ENCODE measurements around the gene QRFP. TPM values are rescaled to one million over a fixed set of nuclear protein-coding genes. Genes with fewer than 3 reads are reported as not detected.
"Not testable (repeated sequence)": the region's sequence is repeated elsewhere in the genome, so short reads cannot be mapped to it uniquely, and the experiment has no call there.

Gene QRFP
- polyA plus RNA-seq, 1 donor, result 0.36 TPM

GRCh38 chr9:130857864-130858738 lies 38.5 kb downstream of the QRFP start:
- Histone ChIP-seq H3K36me3 (ENCODE audit: control insufficient read depth, insufficient read depth, low read length) (peaks cover 69% of the 10 kb centered on the region), H3K9me3 (ENCODE audit: control insufficient read depth, low read depth, low read length) (no peaks in the 10 kb centered on the region), H3K27me3 (ENCODE audit: control insufficient read depth, insufficient read depth, low read length) (no peaks in the 10 kb centered on the region), H3K4me3 (ENCODE audit: low read length) (no peak overlapping the region), H3K27ac (ENCODE audit: low read length) (no peak overlapping the region), H3K4me1 (ENCODE audit: control insufficient read depth, insufficient read depth, low read length) (peaks cover 21% of the 10 kb centered on the region)
- WGBS (ENCODE audit: insufficient coverage, low lambda C conversion rate), result no CpG with 5 or more reads among the region's 22 CpGs
- DNase-seq, result no peak

- 93% methylated on average over 2 of the region's 8 CpGs for WGBS (ENCODE audit: insufficient coverage, low lambda C conversion rate)
- no peak overlapping the region for H3K4me3 ChIP-seq (ENCODE audit: low read length)
- no peak for DNase-seq
- no peaks in the 10 kb centered on the region for H3K27me3 ChIP-seq (ENCODE audit: control insufficient read depth, insufficient read depth, low read length)
- peaks cover 12% of the 10 kb centered on the region for H3K4me1 ChIP-seq (ENCODE audit: control insufficient read depth, insufficient read depth, low read length)
- H3K36me3 ChIP-seq (ENCODE audit: control insufficient read depth, insufficient read depth, low read length), result peaks cover 54% of the 10 kb centered on the region
- no peak overlapping the region for H3K27ac ChIP-seq (ENCODE audit: low read length)
- no peaks in the 10 kb centered on the region for H3K9me3 ChIP-seq (ENCODE audit: control insufficient read depth, low read depth, low read length)
These were observed 40.1 kb downstream of the QRFP start for GRCh38 chr9:130856474-130856873.

GRCh38 chr9:130854835-130855234 lies 41.8 kb downstream of the QRFP start:
- no peak overlapping the region for H3K4me3 ChIP-seq (ENCODE audit: low read length)
- peaks cover 41% of the 10 kb centered on the region for H3K36me3 ChIP-seq (ENCODE audit: control insufficient read depth, insufficient read depth, low read length)
- H3K4me1 ChIP-seq (ENCODE audit: control insufficient read depth, insufficient read depth, low read length), result no peaks in the 10 kb centered on the region
- no peak for DNase-seq
- H3K9me3 ChIP-seq (ENCODE audit: control insufficient read depth, low read depth, low read length), result no peaks in the 10 kb centered on the region
- H3K27me3 ChIP-seq (ENCODE audit: control insufficient read depth, insufficient read depth, low read length), result no peaks in the 10 kb centered on the region
- H3K27ac ChIP-seq (ENCODE audit: low read length), result no peak overlapping the region
- WGBS (ENCODE audit: insufficient coverage, low lambda C conversion rate), result no CpG with 5 or more reads among the region's 9 CpGs

GRCh38 chr9:130854092-130854491 lies 42.5 kb downstream of the QRFP start:
- no peak overlapping the region for H3K27ac ChIP-seq (ENCODE audit: low read length)
- no peaks in the 10 kb centered on the region for H3K27me3 ChIP-seq (ENCODE audit: control insufficient read depth, insufficient read depth, low read length)
- WGBS (ENCODE audit: insufficient coverage, low lambda C conversion rate), result 80% methylated on average over 1 of the region's 8 CpGs
- no peak for DNase-seq
- H3K4me3 ChIP-seq (ENCODE audit: low read length), result no peak overlapping the region
- H3K36me3 ChIP-seq (ENCODE audit: control insufficient read depth, insufficient read depth, low read length), result peaks cover 40% of the 10 kb centered on the region
- H3K4me1 ChIP-seq (ENCODE audit: control insufficient read depth, insufficient read depth, low read length), result no peaks in the 10 kb centered on the region
- no peaks in the 10 kb centered on the region for H3K9me3 ChIP-seq (ENCODE audit: control insufficient read depth, low read depth, low read length)

GRCh38 chr9:130852801-130853200 lies 43.8 kb downstream of the QRFP start:
- H3K27me3 ChIP-seq (ENCODE audit: control insufficient read depth, insufficient read depth, low read length), result no peaks in the 10 kb centered on the region
- peaks cover 28% of the 10 kb centered on the region for H3K36me3 ChIP-seq (ENCODE audit: control insufficient read depth, insufficient read depth, low read length)
- no peaks in the 10 kb centered on the region for H3K9me3 ChIP-seq (ENCODE audit: control insufficient read depth, low read depth, low read length)
- no peak for DNase-seq
- no peak overlapping the region for H3K27ac ChIP-seq (ENCODE audit: low read length)
- H3K4me1 ChIP-seq (ENCODE audit: control insufficient read depth, insufficient read depth, low read length), result peaks cover 2% of the 10 kb centered on the region
- no peak overlapping the region for H3K4me3 ChIP-seq (ENCODE audit: low read length)
- no CpG with 5 or more reads among the region's 7 CpGs for whole genome bisulfite sequencing (ENCODE audit: insufficient coverage, low lambda C conversion rate)

- Histone ChIP-seq H3K27ac (ENCODE audit: low read length) (no peak overlapping the region), H3K4me1 (ENCODE audit: control insufficient read depth, insufficient read depth, low read length) (peaks cover 7% of the 10 kb centered on the region), H3K27me3 (ENCODE audit: control insufficient read depth, insufficient read depth, low read length) (no peaks in the 10 kb centered on the region), H3K9me3 (ENCODE audit: control insufficient read depth, low read depth, low read length) (no peaks in the 10 kb centered on the region), H3K4me3 (ENCODE audit: low read length) (no peak overlapping the region), H3K36me3 (ENCODE audit: control insufficient read depth, insufficient read depth, low read length) (peaks cover 5% of the 10 kb centered on the region)
- DNase-seq, result no peak
- 73% methylated on average over 2 of the region's 9 CpGs for WGBS (ENCODE audit: insufficient coverage, low lambda C conversion rate)
These were observed 47.3 kb downstream of the QRFP start for GRCh38 chr9:130849356-130849755.

GRCh38 chr9:130848514-130848913 lies 48.1 kb downstream of the QRFP start:
- not testable (repeated sequence) for H3K9me3 ChIP-seq (ENCODE audit: control insufficient read depth, low read depth, low read length); H3K27me3 ChIP-seq (ENCODE audit: control insufficient read depth, insufficient read depth, low read length); DNase-seq; H3K4me1 ChIP-seq (ENCODE audit: control insufficient read depth, insufficient read depth, low read length); H3K36me3 ChIP-seq (ENCODE audit: control insufficient read depth, insufficient read depth, low read length); H3K27ac ChIP-seq (ENCODE audit: low read length); H3K4me3 ChIP-seq (ENCODE audit: low read length)
- no CpG with 5 or more reads among the region's 8 CpGs for WGBS (ENCODE audit: insufficient coverage, low lambda C conversion rate)

GRCh38 chr9:130847306-130848217 lies 49.0 kb downstream of the QRFP start:
- Histone ChIP-seq H3K27ac (ENCODE audit: low read length) (peak overlapping the region; percentile 83), H3K9me3 (ENCODE audit: control insufficient read depth, low read depth, low read length) (no peaks in the 10 kb centered on the region), H3K27me3 (ENCODE audit: control insufficient read depth, insufficient read depth, low read length) (no peaks in the 10 kb centered on the region), H3K4me3 (ENCODE audit: low read length) (no peak overlapping the region), H3K36me3 (ENCODE audit: control insufficient read depth, insufficient read depth, low read length) (peaks cover 2% of the 10 kb centered on the region), H3K4me1 (ENCODE audit: control insufficient read depth, insufficient read depth, low read length) (peaks cover 10% of the 10 kb centered on the region)
- WGBS (ENCODE audit: insufficient coverage, low lambda C conversion rate), result no CpG with 5 or more reads among the region's 13 CpGs
- DNase-seq, result peak; percentile 56 to 57

GRCh38 chr9:130846487-130847305 lies 49.9 kb downstream of the QRFP start:
- no peak for DNase-seq
- Histone ChIP-seq H3K27ac (ENCODE audit: low read length) (peak overlapping the region; percentile 83), H3K4me1 (ENCODE audit: control insufficient read depth, insufficient read depth, low read length) (peaks cover 17% of the 10 kb centered on the region), H3K9me3 (ENCODE audit: control insufficient read depth, low read depth, low read length) (no peaks in the 10 kb centered on the region), H3K4me3 (ENCODE audit: low read length) (no peak overlapping the region), H3K27me3 (ENCODE audit: control insufficient read depth, insufficient read depth, low read length) (no peaks in the 10 kb centered on the region), H3K36me3 (ENCODE audit: control insufficient read depth, insufficient read depth, low read length) (peaks cover 2% of the 10 kb centered on the region)
- WGBS (ENCODE audit: insufficient coverage, low lambda C conversion rate), result 57% methylated on average over 3 of the region's 12 CpGs
